ENCODE results near the gene DESI2. TPM values are rescaled to one million over a fixed set of nuclear protein-coding genes. Genes with fewer than 3 reads are reported as not detected.
"Not testable (repeated sequence)": the region's sequence is repeated elsewhere in the genome, so short reads cannot be mapped to it uniquely, and the experiment has no call there.

DESI2 gene
- total RNA-seq, 1 donor from 2014 or later = 53.1 TPM

DNA sequence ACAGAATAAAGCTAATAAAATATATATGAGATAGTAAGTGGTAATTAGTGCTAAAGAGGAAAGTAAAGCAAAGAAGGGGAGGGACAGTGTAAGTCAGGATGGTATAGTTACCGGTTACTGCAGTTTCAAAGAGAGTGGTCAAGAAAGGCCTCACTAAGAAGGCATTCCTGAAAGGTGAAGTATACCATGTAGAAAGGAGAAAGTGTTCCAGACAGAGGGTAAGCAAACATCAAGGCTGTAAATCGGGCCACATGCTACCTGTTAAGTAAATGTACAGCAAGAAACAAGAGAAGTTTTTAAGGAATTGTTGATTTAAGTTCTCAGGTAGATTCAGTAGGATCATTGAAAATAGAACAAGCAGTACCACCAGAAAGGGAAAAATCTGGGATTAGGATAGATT is 9.7 kb downstream of the DESI2 start:
- ATAC-seq = peak; percentile 84
- peaks cover 46% of the 10 kb centered on the region for H3K4me1 ChIP-seq
- DNase-seq = no peak
- intact Hi-C loops (cut with DNase I) = no loop called here
- peak overlapping the region; percentile 51 for H3K27ac ChIP-seq
- TF ChIP-seq, protein P1, sequence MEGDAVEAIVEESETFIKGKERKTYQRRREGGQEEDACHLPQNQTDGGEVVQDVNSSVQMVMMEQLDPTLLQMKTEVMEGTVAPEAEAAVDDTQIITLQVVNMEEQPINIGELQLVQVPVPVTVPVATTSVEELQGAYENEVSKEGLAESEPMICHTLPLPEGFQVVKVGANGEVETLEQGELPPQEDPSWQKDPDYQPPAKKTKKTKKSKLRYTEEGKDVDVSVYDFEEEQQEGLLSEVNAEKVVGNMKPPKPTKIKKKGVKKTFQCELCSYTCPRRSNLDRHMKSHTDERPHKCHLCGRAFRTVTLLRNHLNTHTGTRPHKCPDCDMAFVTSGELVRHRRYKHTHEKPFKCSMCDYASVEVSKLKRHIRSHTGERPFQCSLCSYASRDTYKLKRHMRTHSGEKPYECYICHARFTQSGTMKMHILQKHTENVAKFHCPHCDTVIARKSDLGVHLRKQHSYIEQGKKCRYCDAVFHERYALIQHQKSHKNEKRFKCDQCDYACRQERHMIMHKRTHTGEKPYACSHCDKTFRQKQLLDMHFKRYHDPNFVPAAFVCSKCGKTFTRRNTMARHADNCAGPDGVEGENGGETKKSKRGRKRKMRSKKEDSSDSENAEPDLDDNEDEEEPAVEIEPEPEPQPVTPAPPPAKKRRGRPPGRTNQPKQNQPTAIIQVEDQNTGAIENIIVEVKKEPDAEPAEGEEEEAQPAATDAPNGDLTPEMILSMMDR (IDR thresholded peaks at IDR 0.05) = no peak
- no peaks in the 10 kb centered on the region for H3K9me3 ChIP-seq
- H3K27me3 ChIP-seq = no peaks in the 10 kb centered on the region
- H3K36me3 ChIP-seq = no peaks in the 10 kb centered on the region
- H3K4me3 ChIP-seq = no peak overlapping the region

DNA sequence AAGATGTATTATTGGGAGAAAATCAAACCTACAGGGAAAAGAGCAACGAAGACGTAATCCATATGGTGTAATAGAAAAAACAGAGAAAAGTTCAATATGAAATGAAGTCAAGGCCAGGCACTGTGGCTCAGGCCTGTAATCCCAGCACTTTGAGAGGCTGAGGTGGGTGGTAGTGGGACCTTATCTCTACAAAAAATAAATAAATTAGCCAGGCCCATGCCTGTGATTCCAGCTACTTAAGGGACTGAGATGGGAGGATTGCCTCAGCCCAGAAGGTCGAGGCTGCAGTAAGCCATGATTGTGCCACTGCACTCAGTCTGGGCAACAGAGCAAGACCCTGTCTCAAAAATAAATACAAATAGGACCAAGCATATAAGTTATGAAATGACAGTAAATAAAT is 11.4 kb downstream of the DESI2 start:
- Histone ChIP-seq H3K4me3 (no peak overlapping the region), H3K27me3 (no peaks in the 10 kb centered on the region), H3K27ac (no peak overlapping the region), H3K4me1 (peaks cover 31% of the 10 kb centered on the region), H3K36me3 (no peaks in the 10 kb centered on the region), H3K9me3 (no peaks in the 10 kb centered on the region)
- TF ChIP-seq, protein P1 (IDR thresholded peaks at IDR 0.05) = no peak
- ATAC-seq (no peak), DNase-seq (no peak)
- intact Hi-C loops (cut with DNase I) = no loop called here

GRCh38 chr1:244665771-244666217 is 12.9 kb downstream of the DESI2 start:
- DNase-seq (no peak), ATAC-seq (peak; percentile 71)
- Histone ChIP-seq H3K4me3 (no peak overlapping the region), H3K36me3 (no peaks in the 10 kb centered on the region), H3K27ac (no peak overlapping the region), H3K4me1 (peaks cover 30% of the 10 kb centered on the region), H3K27me3 (no peaks in the 10 kb centered on the region), H3K9me3 (no peaks in the 10 kb centered on the region)
- intact Hi-C loops (cut with DNase I) = no loop called here
- TF ChIP-seq, protein P1 (IDR thresholded peaks at IDR 0.05) = no peak

DNA sequence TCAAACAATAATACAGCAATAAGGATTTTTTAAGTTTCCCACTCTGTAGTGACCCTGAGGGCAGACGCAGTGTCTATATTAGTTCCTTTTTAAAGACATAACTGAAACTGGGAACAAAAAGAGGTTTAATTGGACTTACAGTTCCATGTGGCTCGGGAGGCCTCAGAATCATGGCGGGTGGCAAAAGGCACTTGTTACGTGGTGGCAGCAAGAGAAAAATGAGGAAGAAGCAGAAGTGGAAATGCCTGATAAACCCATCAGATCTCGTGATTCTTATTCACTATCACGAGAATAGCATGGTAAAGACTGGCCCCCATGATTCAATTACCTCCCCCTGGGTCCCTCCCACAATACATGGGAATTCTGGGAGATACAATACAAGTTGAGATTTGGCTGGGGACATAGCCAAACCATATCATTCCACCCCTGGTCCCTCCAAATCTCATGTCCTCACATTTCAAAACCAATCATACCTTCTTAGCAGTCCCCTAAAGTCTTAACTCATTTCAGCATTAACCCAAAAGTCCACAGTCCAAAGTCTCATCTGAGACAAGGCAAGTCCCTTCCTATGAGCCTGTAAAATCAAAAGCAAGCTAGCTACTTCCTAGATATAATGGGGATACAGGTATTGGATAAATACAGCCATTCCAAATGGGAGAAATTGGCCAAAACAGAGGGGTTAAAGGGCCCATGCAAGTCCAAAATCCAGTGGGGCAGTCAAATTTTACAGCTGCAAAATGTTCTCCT is 13.9 kb downstream of the DESI2 start:
- DNase-seq; H3K9me3 ChIP-seq; H3K36me3 ChIP-seq; H3K27ac ChIP-seq; ATAC-seq; H3K4me3 ChIP-seq; intact Hi-C loops (cut with DNase I); H3K27me3 ChIP-seq: not testable (repeated sequence)
- H3K4me1 ChIP-seq = peaks cover 30% of the 10 kb centered on the region

DNA sequence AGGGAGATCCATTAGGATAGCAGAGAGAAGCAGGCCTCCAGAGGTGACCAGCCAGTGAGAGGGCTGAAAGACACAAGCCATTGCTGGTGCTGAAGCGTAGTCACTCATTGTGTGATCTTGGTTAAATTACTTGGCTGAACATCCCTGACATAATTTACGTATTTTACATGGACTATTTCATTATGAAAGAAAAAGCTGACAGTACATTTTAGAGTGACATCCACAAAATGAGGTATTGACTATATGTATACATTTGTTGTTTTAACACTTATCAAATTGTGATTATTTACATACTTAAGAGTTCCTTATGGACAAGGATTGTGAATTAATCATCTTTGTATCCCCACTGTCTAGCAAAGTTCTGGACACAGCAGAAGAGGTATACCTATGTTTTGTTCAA is 14.9 kb downstream of the DESI2 start:
- H3K4me1 ChIP-seq = peaks cover 30% of the 10 kb centered on the region
- ATAC-seq (no peak), DNase-seq (no peak)
- TF ChIP-seq, protein P1 (IDR thresholded peaks at IDR 0.05) = no peak
- H3K9me3 ChIP-seq = no peaks in the 10 kb centered on the region
- intact Hi-C loops (cut with DNase I) = no loop called here
- H3K27ac ChIP-seq = no peak overlapping the region
- H3K36me3 ChIP-seq = no peaks in the 10 kb centered on the region
- no peak overlapping the region for H3K4me3 ChIP-seq
- no peaks in the 10 kb centered on the region for H3K27me3 ChIP-seq

DNA sequence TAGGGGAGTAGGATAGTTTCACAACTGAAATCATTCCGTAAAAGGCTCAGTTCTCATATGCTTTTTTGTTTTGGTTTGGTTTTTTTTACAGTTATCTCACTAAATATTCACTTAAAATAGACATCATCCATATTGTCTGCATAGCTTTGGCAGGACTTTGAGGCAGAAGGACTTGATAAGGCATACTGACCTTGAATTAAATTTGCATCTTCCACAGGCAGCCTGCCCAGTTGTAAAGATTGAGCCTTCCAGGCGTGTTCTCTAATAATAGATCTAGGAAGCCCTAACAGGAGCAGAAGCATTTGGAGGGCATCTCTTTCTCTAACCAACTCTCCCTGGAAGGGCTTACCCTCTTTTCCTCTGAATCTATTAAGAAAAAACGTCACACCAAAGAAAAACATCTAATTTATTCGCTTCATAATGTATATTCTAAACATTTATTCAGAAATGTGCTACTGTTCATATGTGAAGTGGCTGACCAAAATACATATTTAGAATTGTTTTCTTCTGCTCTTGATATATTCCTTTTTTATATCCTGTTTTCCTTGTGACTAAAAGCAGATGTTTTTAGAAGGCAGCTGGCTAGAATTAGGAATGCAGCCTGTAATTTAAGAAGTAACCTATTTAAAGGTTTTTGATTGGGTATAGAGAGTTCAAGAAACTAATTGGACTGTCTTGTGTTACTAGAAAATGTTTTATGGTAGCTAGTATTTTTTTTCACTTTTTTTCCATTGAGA is 20.2 kb downstream of the DESI2 start:
- H3K36me3 ChIP-seq = no peaks in the 10 kb centered on the region
- H3K27me3 ChIP-seq = no peaks in the 10 kb centered on the region
- no peak for DNase-seq
- H3K27ac ChIP-seq = peak overlapping the region; percentile 48
- ATAC-seq = no peak
- H3K4me3 ChIP-seq = peak overlapping the region; percentile 0
- H3K4me1 ChIP-seq = peaks cover 6% of the 10 kb centered on the region
- TF ChIP-seq, protein P1 (IDR thresholded peaks at IDR 0.05) = no peak
- H3K9me3 ChIP-seq = no peaks in the 10 kb centered on the region
- intact Hi-C loops (cut with DNase I) = no loop called here

Data from upper lobe of right lung (tissue), 1 donor.